SH-SY5Y (cell line): Measurements from ENCODE around the gene LHX4.

Experiments
- GATA2 ChIP-seq: IDR thresholded peaks from 2 replicates; pipeline ENCODE4 v1.6.1; 2011; ENCODE audit warnings: mild to moderate bottlenecking, low read depth, low read length
- GATA3 ChIP-seq: IDR thresholded peaks from 2 replicates; pipeline ENCODE4 v1.6.1; 2011; ENCODE audit warnings: low read depth, mild to moderate bottlenecking, low read length, moderate library complexity

DNA sequence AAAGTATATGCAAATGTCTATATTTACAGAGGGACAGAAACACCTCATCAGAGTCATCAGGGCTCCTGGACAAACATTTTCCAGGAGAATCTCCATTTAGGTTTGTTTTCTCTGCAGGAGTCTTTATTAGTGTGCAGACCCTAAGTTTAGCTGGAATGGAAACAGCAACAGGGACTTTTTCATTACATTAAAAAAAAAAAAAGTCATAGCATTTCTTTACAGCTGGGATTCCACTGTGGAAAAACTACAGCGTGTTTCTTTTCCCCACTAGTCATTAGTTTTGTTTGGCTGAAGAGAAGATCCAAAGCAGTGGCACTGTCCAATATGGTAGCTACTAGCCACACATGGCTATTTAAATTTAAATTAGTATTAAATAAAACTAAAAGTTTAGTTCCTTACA, 49.6 kb downstream of the LHX4 start:
- TF ChIP-seq GATA2 (no peak), GATA3 (no peak)
